Measurements from ENCODE around the gene SBF1.
A peak's percentile ranks its signal among the peaks of the same experiment; 100 is the strongest.
"Not testable (repeated sequence)": the region's sequence is repeated elsewhere in the genome, so short reads cannot be mapped to it uniquely, and the experiment has no call there.

SBF1 gene

GRCh38 chr22:50474710-50475651, at the start of gene SBF1:
SBF1 (minus strand) TSS chr22:50475035; CDS start chr22:50474840, 195 bp downstream.
- peak; percentile 93 for DNase-seq

DNA sequence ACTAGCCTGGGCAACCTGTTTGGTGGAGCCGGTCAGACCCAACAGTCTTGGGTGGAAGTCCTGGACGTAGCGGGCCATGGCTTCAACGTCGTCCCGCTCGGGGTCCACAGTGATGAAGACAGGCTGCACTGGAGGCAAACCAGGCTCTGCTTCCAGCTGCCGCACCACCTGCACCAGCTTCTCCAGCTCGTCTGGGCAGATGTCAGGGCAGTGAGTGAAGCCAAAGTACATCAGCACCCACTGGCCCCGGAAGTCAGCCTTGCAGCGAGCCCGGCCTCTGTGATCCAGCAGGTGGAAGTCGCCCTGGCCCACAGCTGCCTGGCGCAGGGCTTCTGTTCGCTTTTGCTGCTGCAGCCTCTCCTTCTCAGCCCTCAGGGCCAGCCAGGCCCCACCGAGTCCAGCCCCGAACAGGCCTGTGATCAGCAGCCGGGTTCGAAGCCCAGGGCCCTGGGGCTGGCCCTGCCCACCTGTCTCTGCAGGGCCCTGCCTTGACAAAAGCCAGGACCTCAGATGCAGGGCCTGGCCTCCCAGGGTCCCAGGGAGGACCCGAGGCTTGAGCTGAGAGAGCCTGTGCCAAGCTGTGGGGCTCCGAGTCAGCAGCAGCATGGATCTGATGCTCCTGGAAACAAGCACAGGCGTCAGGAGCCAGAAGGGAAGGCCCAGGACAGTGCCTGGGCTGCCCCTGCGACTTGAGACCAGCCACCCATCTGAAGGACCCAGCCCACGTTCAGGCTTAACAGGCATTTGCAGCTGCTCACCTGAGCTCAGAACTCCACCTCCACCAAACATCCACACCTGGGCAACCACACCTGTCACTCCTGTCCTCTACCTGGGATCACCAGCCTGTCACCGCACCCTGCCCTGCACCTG, 49.2 kb upstream of the SBF1 start:
- no peak for DNase-seq

DNA sequence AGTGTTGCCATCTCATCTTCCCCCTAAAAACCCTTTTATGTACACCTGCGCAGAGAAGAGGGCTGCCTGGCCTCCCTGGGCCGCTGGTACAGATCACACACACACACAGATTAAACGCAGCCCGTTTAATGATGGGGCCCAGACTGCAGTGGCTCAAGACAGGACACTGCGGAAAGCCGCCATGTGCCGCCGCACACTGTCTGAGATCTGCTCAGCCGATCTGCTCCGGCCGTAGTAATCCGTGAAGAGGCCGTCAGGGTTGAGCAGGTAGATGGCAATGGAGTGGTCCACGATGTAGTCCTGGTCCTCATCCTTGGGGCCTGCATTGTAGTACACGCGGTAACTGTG, 48.6 kb upstream of the SBF1 start:
- no peak for DNase-seq

- DNase-seq = no peak
These were observed 48.1 kb upstream of the SBF1 start for GRCh38 chr22:50522806-50523438.

GRCh38 chr22:50522208-50522805, 47.5 kb upstream of the SBF1 start:
- DNase-seq = no peak

DNA sequence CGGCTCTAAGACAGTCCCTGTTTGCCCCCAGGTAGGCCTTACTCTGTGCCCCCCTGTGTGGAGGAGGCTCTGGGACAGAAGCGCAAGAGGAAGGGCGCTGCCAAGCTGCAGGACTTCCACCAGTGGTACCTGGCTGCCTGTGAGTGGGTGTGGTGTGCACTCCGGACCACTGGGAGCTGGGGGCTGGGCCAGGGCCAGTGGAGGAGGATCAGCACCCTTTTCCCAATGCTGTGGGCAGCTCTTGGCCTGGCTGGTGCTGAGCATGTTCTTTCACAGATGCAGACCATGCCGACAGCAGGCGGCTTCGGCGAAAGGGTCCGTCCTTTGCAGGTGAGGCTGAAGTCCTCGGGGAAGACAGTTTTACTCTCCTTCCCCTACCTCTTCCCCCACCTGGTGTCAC, 46.9 kb upstream of the SBF1 start:
- no peak for DNase-seq

DNA sequence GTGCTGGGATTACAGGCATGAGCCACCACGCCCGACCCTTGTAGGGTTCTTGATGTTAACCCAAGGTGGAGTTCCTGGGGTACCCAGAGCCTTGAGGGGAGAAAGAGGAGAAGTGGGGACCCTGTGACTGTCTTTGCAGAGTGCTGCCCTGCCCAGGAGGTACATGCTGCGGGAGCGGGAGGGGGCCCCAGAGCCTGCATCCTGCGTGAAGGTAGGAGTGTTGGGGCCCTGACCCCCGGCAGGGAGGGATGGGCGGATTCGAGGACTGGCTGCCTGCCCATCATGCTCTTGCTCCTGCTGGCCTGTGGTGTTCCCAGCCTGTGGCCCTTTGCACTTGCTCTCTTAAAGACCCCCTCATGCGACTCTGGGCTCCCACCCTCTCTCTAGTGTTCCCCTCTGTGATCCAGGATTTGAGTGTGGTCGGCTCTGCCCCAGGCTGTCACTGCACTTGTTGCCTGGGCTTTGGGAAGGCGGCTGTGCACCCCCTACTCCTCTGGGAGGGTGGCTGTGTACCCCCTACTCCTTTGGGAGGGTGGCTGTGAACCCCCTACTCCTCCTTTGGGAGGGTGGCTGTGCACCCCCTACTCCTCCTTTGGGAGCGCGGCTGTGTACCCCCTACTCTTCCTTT, 46.1 kb upstream of the SBF1 start:
- no peak for DNase-seq

DNA sequence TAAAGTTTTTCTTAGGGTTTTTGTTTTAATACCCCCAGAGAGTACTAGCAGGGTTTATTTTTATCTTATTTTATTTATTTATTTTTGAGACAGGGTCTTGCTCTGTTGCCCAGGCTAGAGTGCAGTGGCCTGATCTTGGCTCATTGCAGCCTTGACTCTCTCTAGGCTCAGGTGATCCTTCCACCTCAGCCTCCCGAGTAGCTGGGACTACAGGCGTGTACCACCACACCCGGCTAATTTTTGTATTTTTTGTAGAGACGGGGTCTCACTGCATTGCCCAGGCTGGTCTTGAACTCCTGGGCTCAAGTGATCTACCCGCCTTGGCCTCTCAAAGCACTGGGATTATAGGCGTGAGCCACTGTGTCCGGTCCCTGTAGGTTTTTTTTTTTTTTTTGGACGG, 45.3 kb upstream of the SBF1 start:
- not testable (repeated sequence) for DNase-seq

GRCh38 chr22:50519151-50519550, 44.3 kb upstream of the SBF1 start:
- DNase-seq = no peak

GRCh38 chr22:50518606-50519005, 43.8 kb upstream of the SBF1 start:
- no peak for DNase-seq

DNA sequence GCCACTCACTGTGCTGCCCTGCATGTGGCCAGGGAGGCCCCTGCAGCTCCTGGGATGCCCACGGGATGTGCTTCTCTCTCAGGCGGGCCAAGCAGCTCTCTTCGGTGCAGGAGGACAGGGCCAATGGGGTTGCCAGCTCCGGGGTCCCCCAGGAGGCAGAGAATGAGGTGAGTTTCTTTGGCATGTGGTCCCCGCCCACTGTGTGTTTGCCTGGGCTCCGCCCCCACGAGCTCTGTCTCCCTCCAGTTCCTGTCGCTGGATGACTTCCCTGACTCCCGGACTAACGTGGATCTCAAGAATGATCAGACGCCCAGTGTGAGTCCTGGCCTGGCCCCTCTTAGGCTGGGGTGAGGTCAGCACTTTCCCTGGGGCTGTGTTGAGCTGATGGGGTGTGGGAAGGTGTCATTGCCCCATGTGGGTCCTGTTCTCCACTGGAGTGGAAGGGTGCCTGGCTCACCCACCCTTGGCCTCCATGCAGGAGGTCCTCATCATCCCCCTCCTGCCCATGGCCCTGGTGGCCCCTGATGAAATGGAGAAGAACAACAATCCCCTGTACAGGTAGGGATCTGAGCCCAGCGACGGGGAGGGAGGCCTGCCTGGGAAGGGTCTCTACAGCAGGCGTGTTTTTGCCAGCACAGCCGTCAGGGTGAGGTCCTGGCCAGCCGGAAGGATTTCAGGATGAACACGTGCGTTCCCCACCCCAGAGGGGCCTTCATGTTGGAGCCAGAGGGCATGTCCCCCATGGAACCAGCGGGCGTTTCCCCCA, 42.8 kb upstream of the SBF1 start:
- no peak for DNase-seq

GRCh38 chr22:50516891-50517290, 42.1 kb upstream of the SBF1 start:
- no peak for DNase-seq

DNA sequence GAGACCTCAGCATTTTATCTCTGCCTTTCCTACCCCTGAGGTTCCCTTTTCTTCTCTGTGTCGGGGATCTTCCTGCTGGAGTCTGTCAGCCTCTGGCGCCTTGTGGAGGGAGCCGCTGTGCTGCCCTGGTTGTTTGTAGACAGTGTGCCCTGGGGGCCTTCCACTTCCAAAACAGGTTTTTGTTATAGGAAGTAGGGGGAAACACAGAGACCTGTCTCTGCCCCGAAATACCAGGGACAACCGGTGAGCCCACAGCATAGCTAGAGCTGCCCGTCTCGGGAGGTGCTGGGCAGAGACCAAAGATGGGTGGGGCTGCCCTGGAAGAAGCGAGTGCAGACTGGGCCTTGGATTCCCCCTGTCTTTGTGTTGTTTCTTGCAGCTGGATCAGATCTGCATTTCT, 41.2 kb upstream of the SBF1 start:
- no peak for DNase-seq

DNA sequence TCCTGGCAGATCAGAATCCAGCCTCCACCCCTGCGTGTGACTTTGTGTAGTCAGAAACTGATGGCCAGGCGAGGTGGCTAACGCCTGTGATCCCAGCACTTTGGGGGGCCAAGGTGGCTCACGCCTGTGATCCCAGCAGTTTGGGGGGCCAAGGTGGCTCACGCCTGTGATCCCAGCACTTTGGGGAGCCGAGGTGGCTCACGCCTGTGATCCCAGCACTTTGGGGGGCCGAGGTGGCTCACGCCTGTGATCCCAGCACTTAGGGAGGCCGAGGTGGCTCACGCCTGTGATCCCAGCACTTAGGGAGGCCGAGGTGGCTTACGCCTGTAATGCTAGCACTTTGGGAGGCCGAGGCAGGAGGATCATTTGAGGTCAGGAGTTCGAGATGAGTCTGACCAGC, 38.3 kb upstream of the SBF1 start:
- DNase-seq = no peak

GRCh38 chr22:50508897-50509296, 34.1 kb upstream of the SBF1 start:
- DNase-seq = no peak

DNA sequence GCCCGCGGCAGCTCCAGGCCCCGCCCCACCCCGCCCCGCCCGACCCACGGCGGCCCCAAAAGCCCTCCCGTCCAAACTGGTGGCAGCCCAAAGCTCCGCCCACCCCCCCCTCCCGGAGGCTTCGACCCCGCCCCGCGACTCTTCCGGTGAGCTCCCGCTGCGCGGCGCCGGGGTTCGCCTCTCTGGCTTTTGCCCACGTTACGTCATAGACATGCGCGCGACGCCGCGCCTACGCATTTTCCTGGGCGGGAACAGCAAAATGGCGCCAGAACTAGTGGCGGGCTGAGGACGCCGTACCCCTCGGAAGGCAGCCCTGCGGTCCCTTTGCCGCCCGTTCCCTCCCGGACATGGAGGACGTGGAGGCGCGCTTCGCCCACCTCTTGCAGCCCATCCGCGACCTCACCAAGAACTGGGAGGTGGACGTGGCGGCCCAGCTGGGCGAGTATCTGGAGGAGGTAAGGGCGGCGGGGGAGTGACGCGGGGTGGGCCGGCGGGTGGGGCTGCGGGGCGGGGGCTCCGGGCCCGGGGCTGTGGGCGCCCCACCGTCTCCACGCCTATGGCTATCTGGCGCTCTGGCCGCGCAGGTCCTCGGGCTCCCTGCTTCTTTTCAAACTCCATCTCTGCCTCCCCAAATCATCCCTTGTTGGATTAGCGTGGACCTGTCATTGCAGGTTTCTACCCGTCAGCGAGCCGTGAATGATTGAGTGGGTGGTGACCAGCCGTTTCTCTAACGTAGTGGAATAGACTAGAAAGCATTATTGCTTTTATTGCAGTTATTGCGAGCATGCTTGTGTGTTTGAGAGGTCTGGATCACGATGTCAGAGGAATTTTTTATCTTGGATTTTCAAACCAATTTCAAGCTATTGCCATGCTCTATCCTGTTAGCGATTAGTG, 33.4 kb upstream of the SBF1 start, which contains the start of gene NCAPH2:
Gene NCAPH2, plus strand, starts transcription at position 234 of the 894 bp plus-strand sequence. Its CDS starts 114 bp downstream, at position 348.
- peak; percentile 99 for DNase-seq

- peak; percentile 95 for DNase-seq
These were observed 32.7 kb upstream of the SBF1 start, which contains the start of gene LMF2 for GRCh38 chr22:50507421-50507990. LMF2 (minus strand) TSS chr22:50507702; CDS start chr22:50507675, 27 bp downstream.

DNA sequence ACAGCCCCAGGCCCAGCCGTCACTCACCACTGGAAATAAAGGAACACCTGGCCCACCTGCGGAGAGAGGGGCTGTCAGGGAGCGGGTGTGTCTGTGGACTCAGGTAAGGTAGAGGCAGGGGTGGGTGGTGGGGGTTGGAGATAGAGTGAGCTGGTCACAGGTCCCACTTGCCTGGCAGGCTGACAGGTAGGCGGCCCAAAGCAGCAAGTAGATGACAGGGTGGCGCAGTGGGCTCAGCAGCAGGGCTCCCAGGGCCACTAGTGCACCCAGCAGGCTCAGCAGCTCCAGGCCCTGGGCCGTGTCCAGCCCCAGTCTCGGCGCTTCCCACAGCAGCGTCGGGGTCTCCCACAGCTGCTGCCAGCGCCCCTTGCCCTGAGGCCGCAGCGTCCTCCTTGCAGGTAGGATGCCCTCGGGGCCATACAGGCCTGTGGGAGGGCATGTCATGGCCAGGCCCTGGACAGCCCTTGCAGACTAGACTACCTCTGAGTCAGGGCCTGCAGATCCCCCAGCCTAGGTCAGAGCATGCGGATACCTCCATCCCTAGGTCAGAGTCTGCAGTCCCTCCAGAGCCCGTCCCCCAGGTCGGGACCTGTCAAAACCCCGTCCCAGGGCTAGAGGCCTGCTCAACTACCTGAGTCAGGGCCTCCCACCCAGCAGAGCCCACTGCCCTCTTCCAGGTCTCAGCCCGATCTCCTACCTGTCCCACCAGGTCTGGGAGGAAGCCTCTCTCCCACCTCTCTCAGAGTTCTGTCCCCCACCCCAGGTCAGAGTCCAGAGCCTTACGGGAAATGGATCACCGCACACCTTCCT, 32.0 kb upstream of the SBF1 start:
- no peak for DNase-seq
